GM19099 (cell line): ENCODE results near the gene PDCD4.

ENCODE experiments used
- POLR2A ChIP-seq: IDR thresholded peaks from 3 replicates; pipeline ENCODE4 v1.6.1; 2011; ENCODE audit warnings: low read depth; ENCODE audit not compliant: insufficient read length; ENCODE audit errors: extremely low read depth

Gene PDCD4

GRCh38 chr10:110880012-110880411 is 8.3 kb downstream of the PDCD4 start:
- no peak for TF ChIP-seq POLR2A

GRCh38 chr10:110881247-110881646 is 9.5 kb downstream of the PDCD4 start:
- no peak for TF ChIP-seq POLR2A

DNA sequence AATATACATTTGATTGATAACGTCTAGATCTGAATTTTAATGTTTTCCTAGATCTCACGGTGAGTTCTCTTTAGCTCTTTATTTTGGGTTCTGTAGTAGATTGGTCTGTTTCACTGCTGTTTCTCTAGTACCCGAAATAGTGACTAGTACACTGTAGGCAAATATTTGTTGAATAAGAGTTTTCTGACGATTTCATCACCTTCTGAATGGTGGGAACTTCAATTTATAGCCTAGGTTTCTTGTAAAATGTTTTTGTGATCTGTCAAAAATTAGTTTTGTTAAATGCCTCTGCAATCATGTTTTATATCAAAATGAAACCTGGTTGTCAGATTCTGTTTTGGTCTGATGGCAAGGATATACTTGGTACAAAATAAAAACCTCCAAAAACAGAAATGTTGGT is 10.2 kb downstream of the PDCD4 start:
- TF ChIP-seq POLR2A, result no peak

- TF ChIP-seq POLR2A, result no peak
These were observed 12.2 kb downstream of the PDCD4 start for GRCh38 chr10:110883924-110884323.

DNA sequence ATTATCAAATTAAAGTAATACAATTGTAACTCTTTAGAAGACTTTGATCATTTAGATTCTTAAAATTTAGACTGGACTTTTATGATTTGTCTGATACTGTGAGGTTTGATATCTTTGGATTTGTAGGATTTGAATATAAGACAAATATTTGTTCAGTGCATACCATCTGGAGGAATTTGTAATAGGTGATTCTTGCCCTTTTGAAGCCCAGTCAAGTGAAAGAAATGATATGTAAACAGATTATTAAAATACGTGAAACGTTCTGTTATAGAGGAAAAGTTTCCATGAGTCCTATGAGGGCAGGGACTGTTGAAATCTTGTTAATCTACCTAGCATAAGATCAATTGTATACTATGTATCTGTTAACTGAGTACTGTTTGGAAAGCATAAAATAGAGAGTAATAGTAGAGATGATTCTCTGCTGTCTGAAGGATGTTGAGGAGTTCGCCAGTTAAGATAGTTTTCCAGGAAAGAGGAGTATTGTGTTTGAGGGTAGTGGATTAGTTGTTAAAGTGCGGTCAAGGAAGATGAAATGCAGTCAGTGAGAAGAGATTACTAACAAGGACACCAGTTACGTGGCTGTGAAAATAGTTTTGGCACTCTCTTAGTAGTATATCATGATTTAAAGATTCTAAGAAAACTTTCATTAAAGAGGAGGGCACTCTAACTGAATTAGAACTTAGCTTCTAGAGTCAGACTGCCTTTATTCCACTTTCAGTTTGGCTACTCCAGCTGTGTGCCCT is 14.4 kb downstream of the PDCD4 start:
- no peak for TF ChIP-seq POLR2A

DNA sequence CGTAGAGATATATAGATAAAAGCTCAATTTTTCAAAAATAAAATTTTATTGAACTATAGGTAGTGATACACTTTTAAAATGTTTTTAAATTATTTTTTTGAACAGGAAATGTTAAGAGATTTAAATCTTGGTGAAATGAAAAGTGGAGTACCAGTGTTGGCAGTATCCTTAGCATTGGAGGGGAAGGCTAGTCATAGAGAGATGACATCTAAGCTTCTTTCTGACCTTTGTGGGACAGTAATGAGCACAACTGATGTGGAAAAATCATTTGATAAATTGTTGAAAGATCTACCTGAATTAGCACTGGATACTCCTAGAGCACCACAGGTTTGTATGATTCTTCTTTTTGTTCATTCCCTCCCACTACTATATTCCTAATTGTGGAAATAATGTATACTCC is 15.8 kb downstream of the PDCD4 start:
- TF ChIP-seq POLR2A, result no peak

GRCh38 chr10:110892602-110893288 is 21.0 kb downstream of the PDCD4 start:
- TF ChIP-seq POLR2A, result no peak

DNA sequence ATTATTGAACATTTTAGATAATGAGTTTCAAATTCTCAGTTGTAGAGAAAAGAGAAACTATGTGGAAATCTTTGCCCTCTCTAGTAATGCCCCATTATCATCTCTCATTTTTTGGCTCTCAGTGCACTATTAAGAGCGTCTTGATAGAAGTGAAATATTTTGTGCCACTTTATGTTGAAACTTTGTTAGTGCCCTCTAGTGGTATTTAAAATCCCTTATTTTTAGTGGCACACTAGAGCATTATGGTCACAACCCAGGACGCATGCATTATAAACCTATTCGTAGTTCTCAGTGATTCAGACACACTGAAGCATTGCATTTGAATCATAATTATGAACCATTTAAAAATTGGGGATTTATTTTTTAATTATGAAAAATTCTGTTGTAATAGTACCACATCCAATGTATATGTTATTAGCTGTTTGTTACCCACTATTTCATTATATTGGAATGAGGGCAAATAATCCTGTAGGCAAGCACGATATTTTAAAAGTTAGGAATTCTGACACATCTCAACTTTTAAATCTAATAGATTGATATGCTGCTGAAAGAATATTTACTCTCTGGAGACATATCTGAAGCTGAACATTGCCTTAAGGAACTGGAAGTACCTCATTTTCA is 21.9 kb downstream of the PDCD4 start:
- no peak for TF ChIP-seq POLR2A

- no peak for TF ChIP-seq POLR2A
These were observed 25.5 kb downstream of the PDCD4 start for GRCh38 chr10:110897184-110897583.

GRCh38 chr10:110898391-110898790 is 26.7 kb downstream of the PDCD4 start:
- no peak for TF ChIP-seq POLR2A

- no peak for TF ChIP-seq POLR2A
These were observed 29.3 kb downstream of the PDCD4 start for GRCh38 chr10:110900983-110901382.

DNA sequence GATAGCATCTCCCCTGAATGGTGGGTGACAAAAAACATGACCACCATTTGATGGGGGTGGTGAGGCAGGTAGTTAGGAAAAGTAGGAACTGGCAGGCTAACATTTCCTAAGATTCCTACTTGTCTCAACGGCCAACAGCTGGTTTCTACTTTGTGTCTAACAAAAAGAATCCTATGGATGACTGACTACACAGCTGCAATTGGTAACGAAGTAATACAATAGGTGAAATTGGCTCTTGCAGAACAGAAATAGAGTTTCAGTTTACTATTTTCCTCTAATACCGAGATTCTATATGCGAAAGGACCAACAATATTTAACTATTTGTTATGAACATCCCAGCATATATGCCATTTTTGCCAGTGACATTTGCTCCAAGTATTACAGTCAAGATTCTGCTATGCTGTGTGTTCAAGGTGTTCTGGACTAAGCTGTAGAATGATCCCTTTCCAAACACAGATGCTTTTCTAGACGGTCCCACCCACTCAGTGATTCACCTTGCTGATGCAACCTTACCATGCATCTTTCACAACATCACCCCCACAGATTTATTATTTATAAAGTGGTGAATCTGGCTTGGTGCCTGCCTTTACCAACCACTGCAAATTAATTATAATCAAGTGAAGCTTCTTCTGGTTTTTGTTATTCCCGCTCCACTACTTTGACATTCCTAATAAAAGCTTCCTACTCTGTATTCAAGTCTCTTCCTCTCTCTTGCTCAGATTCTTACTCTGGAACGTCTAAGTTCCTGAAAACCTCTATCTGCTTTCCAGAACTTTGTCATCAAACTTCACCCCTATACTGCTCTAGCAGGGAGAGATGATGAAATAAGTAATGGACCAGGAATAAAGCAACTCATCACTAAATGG is 30.5 kb downstream of the PDCD4 start:
- TF ChIP-seq POLR2A, result no peak

DNA sequence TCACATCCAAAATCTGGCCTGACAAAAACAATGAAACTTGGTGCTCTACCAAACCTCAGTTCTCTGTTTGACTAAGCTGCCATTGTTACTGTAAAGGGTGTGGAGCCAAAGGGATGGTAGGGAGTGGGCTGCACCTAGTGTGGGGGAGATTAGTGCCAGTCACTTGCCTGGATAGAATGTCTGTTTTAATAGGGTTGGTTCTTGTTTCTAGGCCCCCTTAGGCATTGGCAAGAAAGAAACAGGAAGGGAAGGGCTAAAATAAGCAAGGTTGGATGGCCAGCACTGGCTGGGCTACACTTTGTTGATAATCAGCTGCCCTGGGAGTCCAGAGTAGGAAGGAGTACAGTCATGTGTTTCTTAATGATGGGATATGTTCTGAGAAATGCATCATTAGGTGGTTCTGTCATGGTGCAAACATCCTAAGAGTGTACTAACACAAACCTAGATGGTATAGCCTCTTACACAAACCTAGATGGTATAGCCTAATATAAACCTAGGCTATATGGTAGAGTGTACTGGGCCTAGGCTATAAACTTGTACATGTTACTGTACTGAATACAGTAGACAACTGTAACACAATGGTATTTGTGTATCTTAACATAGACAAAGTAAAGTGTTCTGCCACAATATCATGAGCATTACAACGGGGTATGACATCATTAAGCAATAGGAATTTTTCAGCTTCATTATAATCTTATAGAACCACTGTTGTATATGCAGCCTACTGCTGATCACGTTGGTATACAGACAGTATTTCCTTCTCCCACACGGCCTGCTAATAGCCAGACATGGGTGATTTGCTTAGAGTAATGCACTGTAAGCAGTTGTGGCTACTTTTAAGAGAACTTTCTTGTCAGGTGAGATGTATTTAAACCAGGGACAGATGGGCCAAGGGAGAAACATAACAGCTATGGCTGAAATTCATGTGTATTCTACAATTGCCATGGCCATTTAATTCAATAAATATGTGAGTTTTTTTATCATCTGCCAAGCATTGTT is 31.9 kb downstream of the PDCD4 start:
- no peak for TF ChIP-seq POLR2A

GRCh38 chr10:110910138-110910537 is 38.4 kb downstream of the PDCD4 start:
- no peak for TF ChIP-seq POLR2A
